Heart left ventricle (tissue), 13 donors: Measurements from ENCODE around the gene COLGALT1.

ENCODE experiments used
- CTCF ChIP-seq, 12 donors: fragments of 200-600 bp; sonication (generic) in 4 of 12; IDR thresholded peaks; one replicate each; pipeline versions ENCODE4 v1.5.0 to v1.8.0; 2018 to 2022; ENCODE audit warnings: antibody characterized with exemption in 12 of 12, mild to moderate bottlenecking in 5 of 12
- POLR2A ChIP-seq, 2 donors: fragments of 450-650 bp; IDR thresholded peaks; one replicate each; pipeline ENCODE4 v1.6.1; 2017; ENCODE audit warnings: antibody characterized with exemption in 2 of 2, mild to moderate bottlenecking in 2 of 2, moderate library complexity in 2 of 2
- donor health status: ischemic (EF 13 %, LVEDD 7.1; RV severe dilation, severe dysfunction).
- donor health status: DM: no; HTN: yes; CAD: no.
- donor health status: DM: no; HTN: no; CAD: no.
- donor health status: ischemic (EF 25% LVEDD 6.9; RV normal size, moderate dysfunction).
- donor health status: ischemic (EF 25% LVEDD 5.7; RV mildly dilated, moderate dysfunction).
- donor health status: ischemic (EF 35%, LVEDD 5.7; RV mildly dilated, moderate dysfunction).
- donor health status: nonischemic (EF 11% LVEDD 7.7; RV severe dilation, severe dysfunction).
- donor health status: DM: yes; HTN: yes; CAD: no.
- donor health status: PGD.
- donor health status: ischemic (EF 29% LVEDD 5.4; RV normal size, mild dysfunction).
- donor health status: nonischemic (EF 23%, LVEDD 6.1; RV moderate dilation, normal function).

- no peak for TF ChIP-seq CTCF (IDR thresholded peaks at IDR 0.05)
- no peak for TF ChIP-seq POLR2A (IDR thresholded peaks at IDR 0.05)
Measured at GRCh38 chr19:17598953-17599352, 43.5 kb downstream of the COLGALT1 start.
